Hippocampal formation (tissue), 2 donors: ENCODE measurements around the gene ITGA11.
"Not testable (repeated sequence)": the region's sequence is repeated elsewhere in the genome, so short reads cannot be mapped to it uniquely, and the experiment has no call there.

Source experiments
- DNase-seq, 2 donors: peaks; one replicate each; lab custom pipeline; 2025; lab: John Stamatoyannopoulos, UW

ITGA11 gene

DNA sequence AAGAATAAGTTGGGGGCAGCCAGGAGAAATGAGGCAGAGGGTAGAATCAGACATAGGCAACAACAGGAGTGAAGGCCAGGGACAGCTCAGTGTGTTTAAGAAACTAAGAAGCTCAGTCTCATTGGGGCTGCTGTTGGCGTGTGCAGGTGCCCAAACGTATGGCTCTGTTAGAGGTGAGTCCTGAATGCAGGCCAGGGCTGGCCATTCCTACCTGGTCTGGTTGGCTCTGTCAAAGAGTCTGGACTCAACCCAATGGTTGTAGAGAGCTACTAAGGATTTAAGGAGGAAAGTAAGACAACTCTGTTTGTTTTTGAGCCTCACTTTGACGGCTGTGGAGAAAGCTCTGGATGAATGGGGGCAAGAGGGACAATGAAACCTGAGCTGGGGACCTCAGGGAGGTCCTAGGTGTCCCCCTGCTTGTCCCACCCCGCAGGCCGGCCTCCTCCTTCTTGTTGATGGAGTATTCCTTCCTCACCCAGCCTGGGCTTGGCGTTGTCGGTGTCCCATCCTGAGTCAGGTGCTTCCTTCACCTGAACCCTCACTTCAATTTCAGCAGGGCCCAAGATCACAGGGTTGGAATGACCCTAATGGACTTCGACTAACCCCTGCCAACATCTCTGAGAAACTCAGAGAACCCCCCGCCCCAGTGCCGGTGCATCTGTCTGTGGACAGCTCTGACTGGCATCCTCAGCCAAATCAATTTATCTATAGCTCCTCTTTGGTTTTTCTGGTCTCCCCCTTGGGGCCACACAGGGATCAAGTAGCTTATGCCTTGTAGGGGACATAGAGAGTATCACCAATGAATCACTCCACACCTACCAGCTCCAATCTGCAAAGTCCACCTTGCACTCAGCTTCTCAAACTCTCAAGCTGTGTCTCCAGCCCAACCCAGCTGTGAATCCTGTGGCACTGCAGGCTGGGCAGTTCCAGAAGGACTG, 8.3 kb downstream of the ITGA11 start:
- DNase-seq, result no peak

DNA sequence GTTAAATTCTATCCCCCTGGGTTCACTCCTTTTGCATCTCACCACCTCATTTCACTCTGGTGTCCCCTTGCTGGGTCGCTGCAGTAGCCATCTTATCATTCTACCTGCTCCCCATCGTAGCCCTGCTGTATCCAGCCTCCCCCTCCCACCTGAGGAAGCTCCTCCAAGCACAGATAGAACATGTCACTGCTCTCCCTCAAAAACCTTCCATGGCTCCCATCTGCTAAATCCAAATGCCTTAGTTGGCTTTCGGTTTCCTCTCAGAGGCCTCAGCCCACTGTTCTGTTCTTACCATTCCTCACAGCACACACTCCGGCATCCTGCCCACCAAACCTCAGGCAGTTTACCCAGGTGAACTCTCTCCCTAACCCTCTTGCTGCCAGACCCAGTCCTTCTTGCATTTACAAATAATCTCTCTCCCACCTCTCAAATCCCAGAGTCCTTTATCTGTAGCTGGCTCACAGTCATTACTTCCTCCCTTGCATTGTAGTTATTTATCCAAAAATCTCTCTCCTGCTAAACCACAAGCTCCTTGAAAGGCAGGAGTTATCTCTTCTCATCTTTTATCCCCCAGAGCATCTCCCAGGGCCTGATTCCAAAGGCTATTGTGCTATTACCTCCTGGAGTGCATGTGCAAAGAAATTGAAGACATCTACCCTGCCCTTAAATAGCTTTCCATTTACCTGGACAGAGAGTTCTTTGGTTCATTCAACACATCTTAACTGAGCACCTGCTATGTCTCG, 9.4 kb downstream of the ITGA11 start:
- not testable (repeated sequence) for DNase-seq

DNA sequence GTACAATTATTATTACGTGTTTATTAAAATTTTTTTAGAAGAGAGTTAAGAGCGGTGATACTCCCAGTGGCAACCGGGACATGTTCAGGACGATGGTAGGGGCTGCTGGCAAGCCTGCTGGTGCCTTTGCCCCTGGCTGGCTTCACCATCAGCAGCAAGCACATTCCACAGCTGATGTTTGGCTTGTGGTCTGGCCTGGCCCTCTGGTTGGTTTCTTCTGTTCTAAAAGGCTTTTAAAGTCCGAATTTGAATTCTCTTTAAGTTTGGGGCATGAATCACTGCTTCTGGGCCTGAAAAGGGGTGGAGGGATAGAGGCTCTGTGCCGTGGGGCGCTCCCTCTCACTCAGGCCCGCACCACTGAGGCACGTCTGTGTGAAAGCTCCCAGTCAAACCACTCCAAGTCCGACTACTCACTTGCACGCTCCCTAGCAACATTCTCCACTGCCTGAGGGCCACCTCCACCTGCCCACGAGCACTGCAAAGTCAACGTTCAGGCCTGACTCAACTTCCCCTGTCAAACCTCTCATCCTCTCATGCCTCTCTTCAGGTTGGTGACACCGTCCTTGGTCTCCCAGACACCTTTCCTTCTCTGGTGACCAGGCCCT, 10.1 kb downstream of the ITGA11 start:
- no peak for DNase-seq

DNA sequence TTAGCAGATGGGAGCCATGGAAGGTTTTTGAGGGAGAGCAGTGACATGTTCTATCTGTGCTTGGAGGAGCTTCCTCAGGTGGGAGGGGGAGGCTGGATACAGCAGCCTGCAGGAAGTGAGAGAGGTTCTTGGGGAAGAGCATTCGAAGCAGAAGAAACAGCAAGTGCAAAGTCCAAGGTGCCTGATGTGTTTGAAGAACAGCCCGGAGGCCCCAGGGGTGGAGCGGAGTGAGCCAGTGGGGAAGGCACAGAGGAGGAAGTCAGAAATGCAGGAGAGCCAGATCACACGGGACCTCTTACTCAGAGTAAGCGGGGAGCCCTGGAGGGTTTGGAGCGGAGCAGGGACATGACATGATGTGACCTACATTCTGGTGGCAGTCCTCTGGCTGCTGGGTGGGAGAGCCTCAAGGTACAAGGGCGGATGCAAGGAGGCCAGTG, 10.8 kb downstream of the ITGA11 start:
- DNase-seq, result no peak

DNA sequence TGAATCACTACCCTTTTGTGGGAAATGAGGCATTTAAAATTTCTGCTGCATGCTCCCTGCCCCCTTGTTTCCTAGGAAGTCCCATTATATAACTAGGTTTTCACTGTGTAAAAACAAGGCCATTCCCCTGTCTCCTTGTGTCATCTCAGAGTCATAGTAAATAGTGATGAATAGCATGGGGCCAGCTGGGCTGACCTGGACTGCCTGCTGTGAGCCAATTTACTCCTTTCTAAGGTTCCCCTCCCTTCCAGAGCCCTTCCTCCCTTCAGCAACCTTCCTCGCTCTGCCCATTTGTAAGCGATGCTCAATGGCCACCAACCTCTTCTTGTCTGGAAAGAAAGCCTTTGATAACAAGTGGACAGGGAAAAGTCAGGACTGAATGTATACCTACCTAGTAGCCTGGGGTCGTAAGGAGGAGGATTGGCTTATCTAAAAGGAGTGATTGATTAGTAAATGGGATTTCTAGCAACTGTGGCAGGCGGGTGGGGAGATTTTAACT, 11.7 kb downstream of the ITGA11 start:
- no peak for DNase-seq

DNA sequence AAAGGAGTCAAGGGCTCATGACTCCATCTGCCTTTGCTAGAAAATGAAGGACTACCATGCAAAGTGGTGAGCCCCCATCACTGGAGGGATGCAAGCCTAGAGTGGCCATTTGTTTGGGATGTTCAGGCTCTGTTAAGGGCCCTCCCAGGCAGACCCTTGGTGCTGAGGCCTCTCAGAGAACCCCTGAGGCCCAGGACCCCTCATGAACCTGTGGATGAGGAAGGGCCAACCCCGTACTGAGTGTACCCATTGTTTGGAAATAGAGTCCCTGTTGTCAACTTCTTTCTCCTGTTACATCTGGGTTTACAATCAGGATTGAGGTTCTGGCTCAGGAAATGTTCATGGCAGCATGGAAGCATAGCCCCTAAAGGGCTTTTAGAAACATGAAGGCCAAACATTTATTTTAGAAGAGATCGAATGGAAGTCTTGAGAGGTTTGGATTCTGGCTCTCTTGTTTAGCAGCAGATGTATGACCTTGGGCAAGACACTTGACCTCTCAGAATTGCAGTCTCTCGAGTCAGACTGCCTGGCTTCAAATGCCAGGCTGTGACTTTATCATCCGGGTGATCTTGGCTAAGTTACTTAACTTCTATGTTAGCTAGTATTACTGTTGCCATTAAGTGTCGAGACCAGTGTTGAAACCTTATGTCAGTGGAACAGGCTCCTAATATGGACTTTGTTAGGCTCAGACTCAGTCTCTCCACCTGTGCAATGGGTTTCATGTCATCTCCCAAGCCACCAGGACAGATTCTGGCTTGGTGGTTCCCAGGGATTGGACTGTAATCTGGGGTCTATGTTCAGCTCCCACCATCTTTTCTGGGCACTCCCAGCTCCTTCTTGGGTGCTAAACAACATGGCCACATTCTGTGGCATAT, 12.4 kb downstream of the ITGA11 start:
- DNase-seq, result no peak

DNA sequence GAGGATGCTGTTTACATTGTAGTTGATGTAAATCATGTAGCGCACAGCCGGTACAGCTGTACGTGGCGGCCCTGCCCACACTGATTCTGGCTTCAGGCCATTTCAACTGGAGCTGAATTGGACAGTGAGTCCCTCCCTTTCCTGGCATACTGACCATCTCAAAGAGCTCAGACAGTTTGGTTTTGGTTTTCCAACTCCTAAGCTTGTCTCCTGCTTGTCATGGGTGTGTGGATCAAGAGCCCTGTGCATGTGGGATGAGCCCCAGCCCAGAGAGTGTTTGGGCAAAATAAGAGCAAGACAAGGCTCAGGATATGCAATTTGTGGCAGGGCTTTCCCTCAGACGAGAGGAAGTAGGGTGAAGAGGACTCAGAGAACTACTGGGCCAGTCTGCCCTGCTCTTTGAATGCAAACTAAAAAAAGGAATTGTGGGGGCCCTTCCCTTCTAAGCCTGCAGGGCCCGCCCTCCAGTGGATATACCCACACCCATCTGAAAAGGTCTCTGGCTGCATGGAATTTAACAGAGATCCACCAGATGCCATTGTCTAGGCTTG, 13.3 kb downstream of the ITGA11 start:
- DNase-seq, result no peak

DNA sequence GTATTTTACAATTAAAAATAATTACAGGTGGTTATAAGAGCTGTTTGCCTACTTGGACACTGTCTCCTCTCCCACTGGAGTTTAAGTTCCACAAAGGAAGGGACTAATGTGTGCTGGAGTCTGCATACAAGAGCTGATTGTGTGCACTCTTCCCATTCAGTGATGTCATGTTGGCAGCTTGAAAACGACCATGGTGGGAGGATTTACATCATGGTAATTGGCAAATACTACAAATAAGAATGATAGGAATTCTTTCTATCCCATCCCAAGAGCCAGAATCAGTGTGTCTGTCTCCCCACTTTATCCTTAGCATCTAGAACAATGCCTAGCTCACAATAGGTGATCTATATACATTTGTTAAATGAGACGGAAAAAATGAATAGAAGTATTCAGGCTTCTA, 14.1 kb downstream of the ITGA11 start:
- no peak for DNase-seq

DNA sequence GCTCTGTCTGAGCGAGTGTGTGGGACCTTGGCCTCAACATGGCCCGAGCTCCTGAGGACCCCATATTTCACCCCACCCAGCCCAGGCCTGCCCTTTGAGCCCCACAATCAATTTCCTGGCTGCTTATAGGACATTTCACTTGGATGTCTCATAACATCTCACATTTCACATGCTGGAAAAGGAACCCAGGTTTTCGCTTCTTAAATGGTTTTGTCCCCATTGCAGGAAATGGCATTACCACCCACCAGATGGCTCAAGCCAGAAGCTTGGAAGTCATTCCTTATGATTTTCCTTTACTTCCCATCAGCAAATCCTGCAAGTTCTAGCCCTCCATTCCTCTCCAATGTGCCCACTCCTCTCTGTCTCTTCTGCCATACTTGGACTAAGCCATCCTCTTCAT, 14.9 kb downstream of the ITGA11 start:
- no peak for DNase-seq

DNA sequence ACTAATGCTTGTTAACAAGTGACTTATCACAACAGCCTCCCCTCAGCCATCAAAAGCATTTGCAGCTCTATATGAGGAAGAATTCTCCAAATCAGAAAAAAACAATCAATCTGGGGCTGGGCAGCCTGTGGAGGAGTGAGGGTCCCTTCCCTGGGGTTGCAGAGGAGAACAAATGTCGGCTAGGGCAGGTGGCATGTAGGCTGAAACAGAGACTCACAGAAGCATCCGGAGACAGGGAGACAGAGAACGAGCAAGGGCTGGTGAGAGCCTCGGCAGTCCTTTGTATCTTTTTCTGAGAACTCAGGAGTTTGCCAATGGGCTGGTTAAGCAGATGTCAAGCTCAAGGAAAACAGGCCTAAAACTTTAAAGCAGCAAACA, 15.8 kb downstream of the ITGA11 start:
- DNase-seq, result no peak

DNA sequence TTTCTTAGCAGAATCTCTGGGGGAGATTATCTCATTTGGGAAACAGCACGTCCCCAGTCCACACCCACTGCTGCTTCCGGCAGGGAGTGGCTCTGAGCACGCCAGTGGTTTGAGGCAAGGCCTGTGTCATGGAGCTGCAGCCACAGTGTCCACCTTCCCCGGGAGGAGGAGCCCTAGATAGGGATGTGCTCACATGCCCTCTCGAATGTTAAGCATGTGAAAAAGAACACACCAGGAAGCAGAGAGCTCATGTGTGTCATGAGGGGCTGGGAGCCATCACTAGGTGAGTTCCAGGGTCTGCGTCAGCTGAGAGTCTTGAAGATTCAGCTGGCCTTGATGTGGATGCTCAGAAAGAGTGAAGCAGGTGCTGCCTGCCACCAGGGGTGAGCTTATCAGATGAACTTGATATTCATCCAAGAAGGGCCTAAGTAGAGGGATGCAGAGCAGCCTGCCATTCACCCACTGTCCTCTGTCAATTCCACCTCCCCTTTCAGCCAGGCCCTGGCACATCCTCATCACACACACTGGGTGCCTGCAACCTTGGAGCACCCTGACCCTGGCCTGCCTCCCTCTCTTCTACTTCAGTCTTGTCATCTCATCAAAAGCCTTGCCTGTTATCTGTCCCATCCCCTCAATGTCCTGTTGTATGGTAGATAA, 16.3 kb downstream of the ITGA11 start:
- DNase-seq, result no peak

DNA sequence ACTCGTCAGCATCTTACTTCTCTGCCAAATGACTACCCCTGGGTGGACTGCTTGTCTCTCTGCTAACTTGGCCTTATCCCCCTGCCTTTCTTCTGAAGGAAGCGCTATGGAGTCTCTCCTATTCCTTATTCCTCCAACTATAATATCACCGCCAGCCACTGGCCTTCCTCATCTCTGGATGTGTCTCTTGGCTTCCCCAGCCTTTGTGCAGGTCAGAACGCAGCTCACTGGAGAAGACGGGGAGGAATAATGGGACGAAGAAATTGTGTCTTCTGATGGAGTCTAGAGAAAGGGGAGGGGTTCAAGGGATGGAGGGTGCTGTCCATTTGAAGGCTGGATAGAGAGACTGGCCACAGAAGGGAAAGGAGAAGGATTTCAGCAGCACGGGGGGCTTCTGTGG, 16.9 kb downstream of the ITGA11 start:
- no peak for DNase-seq

DNA sequence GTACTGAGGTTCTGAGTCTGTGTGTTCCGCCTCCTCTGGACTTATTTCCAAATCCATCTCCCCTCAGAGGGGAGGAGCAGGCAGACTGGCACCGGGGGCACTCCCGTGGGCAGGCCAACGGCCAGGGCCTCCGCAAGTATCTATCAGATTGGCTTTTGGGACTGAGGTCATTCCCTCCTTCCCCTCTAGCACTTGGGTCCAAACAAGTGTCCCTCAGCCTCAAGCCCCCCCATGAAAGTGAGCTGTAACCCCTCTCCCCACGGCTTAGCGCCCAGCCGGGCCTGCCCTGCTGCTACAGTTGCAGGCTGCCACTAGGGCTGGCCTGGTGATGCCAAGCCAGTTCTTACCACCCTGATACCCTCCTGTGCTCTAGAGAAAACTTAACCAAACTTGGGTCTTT, 17.4 kb downstream of the ITGA11 start:
- no peak for DNase-seq

DNA sequence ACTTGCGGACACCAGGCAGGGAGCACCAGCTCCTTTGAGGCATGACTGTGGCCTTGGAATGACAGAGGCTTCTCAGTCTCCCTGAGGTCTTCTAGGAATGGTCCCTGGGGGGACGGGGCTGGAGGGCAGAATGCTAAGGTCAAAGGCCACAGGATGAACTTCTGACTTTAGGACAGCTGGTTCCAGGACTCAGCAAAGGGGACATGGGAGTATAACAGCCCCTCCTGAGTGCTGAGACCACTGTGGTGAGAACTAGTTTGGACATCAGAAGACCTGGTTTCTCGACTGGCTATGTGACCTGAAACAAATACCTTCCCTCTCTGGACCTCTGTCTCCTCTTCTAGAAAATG, 17.8 kb downstream of the ITGA11 start:
- no peak for DNase-seq

DNA sequence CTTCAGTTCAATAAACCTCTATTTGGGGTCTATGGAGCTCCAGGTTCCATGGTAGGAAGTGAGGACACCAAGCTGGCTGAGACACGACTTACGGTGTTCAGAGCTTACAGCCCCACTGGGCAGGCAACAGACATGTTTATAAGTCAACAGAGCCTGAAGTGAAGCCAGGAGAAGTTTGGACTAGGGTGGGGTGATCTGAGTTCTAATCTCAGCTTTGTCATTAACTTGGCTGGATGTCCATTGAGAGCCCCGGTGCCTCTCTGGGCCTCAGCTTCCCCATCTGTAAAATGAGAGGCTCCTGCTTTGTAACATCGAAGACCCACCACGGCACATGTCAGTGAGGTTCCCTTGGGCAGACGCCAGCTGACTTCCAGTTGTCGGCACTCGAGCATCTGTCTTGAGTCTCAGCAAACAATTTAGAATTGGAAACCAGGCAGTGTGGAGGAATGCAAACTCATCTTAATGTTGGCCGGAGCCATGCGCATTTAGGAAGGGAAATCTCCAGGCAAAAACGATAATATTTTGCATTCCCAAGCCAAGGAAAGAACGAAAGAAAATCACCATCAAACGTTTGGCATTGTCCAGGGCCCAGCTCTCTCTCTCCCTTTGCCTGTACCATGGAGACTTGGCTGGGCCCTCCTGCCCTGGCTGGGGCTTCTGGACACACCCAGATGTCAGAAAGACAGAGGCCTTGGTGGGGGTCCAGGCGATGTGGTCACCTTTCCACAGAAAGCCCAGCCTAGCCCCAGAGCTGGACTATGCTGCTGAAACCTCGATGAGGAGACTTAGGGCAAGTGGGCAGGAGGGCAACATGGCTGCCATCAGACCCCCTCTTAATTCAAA, 18.4 kb downstream of the ITGA11 start:
- DNase-seq, result no peak

DNA sequence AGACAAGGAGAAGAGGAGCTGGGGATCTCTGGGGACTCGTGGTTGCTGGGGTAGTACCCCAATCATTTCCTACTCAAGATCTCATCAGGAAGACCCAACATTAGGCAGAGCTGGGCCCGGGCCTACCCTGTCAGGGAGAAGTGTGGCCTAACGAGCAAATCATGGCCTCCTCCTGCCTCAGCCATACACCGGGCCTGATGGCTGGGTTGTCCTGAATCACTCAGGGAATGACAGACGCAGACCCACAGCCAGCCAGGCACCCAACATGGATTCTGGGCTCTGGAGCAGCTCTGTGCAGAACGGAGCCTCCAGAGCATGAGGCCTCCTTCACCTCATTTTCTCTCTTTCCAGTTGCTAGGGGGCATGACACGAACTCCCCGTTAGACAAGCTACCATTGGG, 19.7 kb downstream of the ITGA11 start:
- DNase-seq, result no peak

DNA sequence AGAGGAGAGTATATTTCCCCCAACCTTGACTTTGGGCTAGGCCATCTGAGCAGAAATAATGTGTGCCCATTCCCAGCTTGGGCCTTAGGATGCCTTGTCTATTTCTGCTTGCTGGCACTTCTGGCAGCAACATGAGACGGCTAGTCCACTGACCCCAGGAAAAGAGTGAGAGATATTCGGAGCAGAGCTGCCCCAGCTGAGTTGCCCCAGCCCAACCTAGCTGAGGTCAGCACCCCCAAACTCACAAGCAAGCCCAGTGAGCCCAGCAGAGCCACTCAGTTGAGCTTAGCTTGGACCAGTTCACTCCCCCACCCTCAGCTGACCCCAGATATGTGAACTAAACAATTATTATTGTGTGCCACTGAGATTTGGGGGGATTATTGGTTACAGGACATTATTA, 20.2 kb downstream of the ITGA11 start:
- DNase-seq, result no peak

DNA sequence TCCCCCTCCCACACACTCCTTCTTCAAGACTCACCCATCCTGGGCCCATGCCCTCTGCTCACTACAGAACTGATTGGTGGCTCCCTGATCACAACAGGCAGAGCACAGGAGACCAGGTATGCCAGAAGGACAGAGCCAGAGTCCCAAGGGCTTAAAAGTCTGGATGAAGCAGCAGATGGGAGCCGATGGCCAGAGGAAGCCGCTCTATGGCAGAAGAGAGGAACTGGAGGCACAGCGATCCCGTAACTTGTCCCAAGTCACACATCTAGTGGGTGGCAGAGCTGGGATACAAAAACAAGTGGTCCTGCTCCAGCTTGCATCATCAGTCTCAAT, 20.7 kb downstream of the ITGA11 start:
- no peak for DNase-seq

DNA sequence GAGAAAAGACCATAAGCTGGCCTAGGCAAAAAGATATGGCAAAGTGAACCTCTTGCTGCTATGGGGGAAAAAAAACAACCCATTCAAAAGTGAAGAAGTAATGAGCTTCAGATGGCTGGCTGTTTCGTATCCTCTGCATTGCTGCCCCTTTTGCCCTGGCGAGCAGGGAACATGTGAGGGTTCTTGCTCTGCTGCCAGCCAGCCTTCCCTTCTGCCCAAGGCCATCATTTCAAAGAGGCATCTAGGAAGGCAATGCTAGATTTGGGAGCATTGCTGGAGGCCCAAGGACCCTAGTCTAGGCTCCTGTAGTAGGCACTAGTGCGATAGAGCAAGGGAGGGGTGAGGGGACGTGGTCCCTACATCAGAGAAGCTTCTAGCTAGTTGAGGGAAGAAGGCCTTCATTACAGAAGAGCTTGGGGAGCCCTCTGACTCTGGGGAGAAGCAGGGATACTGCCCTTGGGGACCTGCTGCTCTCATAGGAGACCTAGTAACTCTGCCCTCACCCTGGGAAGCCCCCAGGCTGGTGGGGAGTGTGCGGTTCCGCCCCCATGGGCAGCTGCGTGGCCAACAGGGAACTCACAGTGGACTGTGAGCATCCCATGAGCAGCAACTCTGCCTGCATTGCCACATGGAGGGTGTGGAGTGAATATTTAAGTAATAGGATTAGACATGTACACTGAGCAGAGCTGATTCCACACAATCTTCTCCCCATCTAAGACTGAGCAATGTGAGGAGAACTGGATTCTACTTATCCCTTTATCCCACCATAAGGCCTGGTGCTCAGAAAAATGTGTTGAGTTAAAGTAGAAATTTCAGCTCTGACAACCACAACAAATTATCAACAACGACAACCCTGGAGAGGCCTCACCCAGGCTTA, 21.3 kb downstream of the ITGA11 start:
- no peak for DNase-seq
